Measurements from ENCODE around the gene HVCN1.
A peak's percentile ranks its signal among the peaks of the same experiment; 100 is the strongest.

The HVCN1 gene

DNA sequence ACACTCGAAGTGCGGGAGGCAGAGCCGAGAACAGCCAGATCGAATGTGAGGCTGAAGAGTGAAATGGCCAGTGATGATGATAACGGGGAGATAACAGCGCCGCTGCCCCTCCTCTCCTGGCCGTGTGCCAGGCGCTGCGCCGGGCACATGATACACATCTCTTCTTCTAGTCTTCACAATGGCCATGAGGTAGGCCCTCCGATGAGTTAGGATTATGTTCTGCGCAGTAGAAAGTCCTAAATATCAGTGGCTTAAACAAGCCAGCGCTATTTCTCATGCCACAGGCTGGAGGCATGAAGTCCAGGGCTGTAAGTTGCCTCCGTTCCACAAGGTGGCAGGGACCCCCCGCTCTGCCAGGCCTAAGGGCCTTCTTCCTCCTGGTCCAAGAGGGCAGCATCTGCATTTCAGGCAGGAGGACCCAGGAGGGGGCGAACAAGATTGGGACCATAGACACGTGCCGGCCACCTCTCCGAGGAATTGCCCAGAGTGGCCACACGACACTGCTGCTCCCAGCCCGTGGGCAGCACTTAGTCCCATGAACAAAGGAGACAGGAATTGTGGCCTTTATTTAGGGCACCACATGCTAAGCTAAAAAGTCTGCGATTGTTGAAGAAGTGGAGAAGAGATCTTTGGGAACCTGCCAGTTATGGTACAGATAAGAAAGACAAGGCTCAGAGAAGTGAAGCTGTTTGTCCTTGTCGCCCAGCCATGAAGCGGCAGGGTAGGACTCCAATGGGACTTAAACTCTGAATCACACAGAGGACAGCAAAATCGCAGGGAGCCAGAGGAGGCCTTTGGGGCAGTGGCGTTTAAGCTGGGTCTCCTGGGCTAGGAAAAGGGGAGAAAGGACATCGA, 10.9 kb upstream of the HVCN1 start:
- no peak for DNase-seq (ENCODE audit: low read depth in 2 of 2)

DNA sequence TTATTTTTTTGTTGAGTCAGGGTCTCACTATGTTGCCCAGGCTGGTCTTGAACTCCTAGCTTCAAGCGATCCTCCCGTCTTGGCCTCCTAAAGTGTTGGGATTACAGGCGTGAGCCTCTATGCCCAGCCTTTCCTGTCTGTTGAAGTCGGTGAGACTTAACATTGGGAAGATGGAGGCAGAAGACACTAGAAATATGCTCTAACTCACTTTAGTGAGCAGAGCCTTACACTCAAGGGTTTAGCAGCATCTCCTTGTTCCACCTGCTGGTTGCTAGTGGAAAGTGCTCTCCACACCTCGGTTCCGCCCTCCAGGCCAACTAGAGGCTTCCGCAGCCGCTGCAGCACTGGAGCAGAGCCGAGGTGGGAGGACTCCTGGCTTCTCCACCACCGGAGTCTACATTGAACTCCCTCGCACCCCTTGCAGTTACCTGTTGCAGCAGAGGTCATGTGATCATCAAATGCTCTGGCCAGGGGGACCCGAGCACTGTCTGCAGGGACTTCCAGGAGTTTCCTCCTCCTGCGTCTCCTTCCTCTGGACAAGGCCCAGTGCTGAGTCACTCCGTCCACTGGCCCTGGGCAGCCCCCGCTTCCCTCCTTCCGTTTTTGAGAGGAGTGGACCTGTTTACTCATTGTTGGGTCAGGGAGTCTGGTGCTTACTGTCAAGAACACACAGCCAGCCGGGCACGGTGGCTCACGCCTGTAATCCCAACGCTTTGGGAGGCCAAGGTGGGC, 9.4 kb upstream of the HVCN1 start:
- peak; percentile 56 to 64 for DNase-seq (ENCODE audit: low read depth in 2 of 2)

DNA sequence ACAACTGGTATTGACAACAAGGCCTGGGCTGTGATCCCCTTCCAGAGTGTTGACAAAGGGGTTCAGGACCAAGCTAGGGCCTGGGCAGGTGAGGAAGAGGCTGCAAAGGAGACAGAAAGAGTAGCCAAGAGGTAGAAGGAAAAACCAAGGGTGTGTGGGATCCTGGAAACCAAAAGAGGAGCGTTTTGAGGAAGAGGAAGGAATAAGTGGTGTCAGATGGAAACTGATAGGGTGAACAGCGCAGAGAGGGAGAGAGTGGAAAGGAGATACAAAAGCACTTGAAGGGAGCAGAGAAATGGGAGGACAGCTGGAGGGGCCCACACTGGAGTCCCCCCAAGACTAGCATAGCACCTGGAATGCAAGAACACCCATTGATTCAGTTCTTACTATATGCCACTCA, 8.3 kb upstream of the HVCN1 start:
- DNase-seq (ENCODE audit: low read depth in 2 of 2): no peak

GRCh38 chr12:110696283-110696682, 7.4 kb upstream of the HVCN1 start:
- no peak for DNase-seq (ENCODE audit: low read depth in 2 of 2)

DNA sequence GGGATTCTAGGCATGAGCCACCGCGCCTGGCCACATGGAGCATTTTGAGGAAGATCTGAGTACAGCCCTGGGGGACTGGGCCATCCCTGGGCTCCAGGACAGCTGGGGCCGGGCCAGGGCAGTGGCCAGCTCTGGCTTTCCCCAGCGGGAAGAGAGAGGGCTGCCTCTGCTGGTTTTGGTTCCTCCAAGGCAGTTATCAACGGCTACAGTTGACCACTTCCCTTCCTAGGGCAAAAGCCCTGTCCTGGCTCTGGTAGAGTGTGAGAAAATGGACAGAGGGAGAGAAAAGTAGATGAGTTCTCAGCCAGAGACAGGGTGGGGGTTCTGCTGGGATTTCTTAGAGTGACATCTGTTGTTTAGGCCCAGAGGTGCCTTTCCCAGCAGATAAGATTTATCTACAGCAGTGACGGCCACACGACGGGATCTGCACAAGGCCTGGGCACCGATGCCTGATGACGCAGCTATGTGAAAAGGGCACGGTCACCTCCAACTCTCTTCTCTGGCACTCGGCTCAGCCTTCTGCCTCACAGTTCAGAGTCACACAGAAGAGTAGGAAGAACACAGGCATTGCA, 5.5 kb upstream of the HVCN1 start:
- DNase-seq (ENCODE audit: low read depth in 2 of 2): no peak

GRCh38 chr12:110693731-110694130, 4.8 kb upstream of the HVCN1 start:
- DNase-seq (ENCODE audit: low read depth in 2 of 2): no peak

DNA sequence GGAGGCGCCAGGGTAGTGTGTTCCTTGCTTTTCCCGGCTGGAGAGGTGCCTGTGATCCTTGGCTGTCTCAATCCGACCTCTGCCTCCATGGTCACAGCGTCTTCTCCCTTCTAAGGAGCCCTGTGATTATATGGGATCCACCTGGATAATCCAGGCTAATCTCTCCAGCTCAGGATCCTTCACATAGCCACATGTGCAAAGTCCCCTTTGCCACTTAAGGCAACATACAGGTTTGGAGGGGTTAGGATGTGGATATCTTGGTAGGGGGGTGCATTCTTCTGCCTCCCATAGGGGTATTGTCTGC, 1.2 kb upstream of the HVCN1 start:
- DNase-seq (ENCODE audit: low read depth in 2 of 2): no peak

DNA sequence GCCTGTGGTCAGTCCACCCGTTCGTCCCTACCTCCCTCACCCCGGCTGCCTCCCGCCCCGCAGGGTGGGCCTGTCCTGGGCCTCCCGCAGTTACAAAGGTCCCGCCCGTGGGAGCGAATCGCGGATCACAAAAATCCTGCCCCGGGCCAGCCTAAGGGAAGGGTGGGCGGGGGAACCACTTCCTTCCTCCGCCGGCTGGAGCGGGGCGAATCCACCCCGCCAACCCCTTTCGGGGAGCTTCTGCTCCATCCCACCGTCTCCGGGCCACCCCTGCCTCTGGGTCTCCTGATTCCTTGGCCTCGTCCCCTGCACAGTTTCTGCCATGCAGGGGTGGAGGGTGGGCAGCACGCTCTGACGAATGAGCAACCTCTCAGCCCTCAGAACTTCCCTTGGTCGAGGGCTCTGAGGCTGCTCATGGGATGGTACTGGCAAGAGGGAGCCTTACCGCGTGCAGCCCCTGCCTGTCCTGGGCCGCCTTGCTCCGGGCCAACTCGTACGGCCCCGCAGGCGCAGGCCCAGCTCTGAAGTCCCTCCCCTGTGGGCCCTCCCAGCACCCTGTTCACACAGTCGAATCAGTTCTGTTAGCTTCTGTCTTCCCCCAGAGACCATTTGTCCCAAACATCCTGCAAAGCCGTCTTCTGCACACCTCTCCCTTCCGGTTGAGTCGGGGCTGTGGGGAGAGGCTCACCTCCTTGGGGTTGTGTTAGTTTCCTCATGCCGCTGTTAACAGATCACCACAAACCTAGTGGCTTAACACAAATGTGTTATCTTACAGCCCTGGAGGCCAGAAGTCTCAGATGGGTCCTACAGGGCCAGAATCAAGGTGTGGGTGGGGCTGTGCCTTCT, 589 bp upstream of the HVCN1 start:
- peak in 1 of 2 donors; percentile 37 for DNase-seq (ENCODE audit: low read depth in 2 of 2)

DNA sequence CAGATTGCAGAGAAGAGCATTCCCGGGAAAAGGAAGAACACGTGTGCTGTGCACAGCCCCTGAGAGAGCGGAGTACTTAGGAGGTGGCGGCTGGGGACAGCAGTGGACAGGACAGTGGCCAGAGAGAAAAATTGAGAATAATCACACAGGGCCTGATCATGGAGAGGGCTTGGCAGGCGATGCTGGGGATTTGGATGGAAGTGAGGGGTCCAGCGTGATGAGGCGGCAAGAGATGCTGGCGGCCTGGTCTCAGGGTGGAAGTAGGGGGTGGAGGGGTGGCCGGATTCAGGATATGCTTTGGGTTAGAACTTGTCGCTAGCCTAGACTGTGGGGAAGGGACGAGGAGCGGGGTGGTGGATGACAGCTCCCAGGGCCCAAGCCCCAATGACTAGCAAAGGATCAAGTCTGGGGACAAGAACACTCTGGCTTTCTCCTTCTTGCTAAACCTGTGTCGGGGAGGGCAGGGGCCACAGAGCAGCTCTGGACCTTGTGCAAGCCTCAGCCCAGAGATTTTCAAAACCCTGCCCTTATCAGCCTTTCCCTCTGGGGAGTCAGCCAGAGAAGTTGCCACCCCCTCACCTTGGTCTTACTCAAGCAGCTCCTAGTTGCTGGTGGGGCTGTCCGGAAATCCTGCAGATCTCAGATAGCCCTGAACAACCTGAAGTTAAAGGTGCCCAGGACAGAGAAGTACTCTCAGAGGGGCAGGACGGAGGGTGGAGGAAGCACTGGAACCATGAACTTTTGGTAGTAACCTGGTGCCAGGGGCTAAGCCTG, 1.3 kb downstream of the HVCN1 start:
- no peak for DNase-seq (ENCODE audit: low read depth in 2 of 2)

- DNase-seq (ENCODE audit: low read depth in 2 of 2): no peak
Measured at GRCh38 chr12:110686294-110686903, 2.5 kb downstream of the HVCN1 start.

GRCh38 chr12:110684312-110684836, 4.5 kb downstream of the HVCN1 start:
- no peak for DNase-seq (ENCODE audit: low read depth in 2 of 2)

DNA sequence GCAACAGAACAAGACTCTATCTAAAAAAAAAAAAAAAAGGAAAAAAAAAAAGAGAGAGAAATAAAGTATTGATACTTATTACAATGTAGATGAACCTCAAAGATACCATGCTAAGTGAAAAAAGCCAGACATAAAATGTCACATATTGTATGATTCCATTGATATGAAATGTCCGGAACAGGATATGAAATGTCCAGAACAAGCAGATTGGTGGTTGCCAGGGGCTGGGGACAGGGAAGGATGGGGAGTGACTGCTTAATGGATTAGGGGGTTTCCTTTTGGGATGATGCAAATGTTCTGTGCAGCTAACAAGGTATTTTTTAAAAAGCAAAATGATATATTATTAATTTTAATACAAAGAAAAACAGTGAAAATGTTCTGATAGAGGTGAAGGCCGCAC, 5.0 kb downstream of the HVCN1 start:
- DNase-seq (ENCODE audit: low read depth in 2 of 2): no peak

DNA sequence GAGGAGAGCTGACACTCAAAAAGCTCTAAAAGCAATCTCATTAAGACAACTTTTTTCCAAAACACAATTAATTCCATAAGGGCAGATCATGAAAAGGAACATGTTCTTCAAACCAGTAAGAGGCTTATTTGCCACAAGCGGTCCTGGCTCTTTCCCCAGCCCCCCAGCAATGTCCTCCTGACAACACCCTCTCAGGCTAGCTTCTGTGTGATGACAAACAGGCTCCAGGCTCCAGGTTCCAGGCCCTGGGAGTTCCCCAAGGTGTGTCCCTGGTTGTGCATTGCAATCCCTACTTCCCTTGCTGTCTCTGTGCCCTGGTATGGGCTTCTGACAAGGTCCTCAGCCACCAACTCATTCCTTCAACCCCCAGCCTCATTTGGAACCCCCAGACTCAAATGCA, 8.9 kb downstream of the HVCN1 start:
- no peak for DNase-seq (ENCODE audit: low read depth in 2 of 2)

DNA sequence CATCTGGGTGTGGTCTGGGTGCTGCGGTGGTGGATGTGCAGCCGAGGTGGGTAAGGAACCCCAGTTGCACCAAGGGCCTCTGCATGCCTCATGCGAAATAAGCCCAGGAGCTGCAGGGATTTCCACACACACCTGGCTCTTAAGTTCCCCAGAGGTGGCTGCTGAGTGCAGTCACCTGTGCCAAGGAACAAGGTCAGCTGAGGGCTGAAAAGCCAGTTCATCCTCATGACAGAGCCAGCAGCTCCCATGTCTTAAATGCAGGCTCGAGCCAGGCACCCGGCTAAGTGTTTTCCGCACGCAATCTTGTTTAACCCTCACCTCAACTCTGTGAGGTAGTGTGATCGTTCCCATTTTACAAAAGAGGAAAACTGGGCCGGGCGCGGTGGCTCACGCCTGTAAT, 9.7 kb downstream of the HVCN1 start:
- DNase-seq (ENCODE audit: low read depth in 2 of 2): no peak

GRCh38 chr12:110677982-110678381, 10.9 kb downstream of the HVCN1 start:
- DNase-seq (ENCODE audit: low read depth in 2 of 2): no peak

- no peak for DNase-seq (ENCODE audit: low read depth in 2 of 2)
Measured at GRCh38 chr12:110677206-110677911, 11.6 kb downstream of the HVCN1 start.

- no peak for DNase-seq (ENCODE audit: low read depth in 2 of 2)
Measured at GRCh38 chr12:110676171-110676570, 12.7 kb downstream of the HVCN1 start.

GRCh38 chr12:110670161-110670701, 18.7 kb downstream of the HVCN1 start:
- DNase-seq (ENCODE audit: low read depth in 2 of 2): peak in 1 of 2 donors; percentile 15

GRCh38 chr12:110669193-110669502, 19.8 kb downstream of the HVCN1 start:
- no peak for DNase-seq (ENCODE audit: low read depth in 2 of 2)

All from activated CD4-positive, alpha-beta T cell treated with anti-CD3 and anti-CD28 coated beads for 24 hours (primary cell).